OCI-LY3 (cell line): ENCODE results near the gene DNM3.

Source experiments
- H2AFZ ChIP-seq: fragments of 200-600, 300-600 bp; shearing (Covaris generic); 2 replicates; pipeline ENCODE4 v1.6.0; 2014; ENCODE audit warnings: antibody characterized with exemption, low read depth, low read length
- H3K27ac ChIP-seq: fragments of 200-600, 300-600 bp; sonication (generic); 2 replicates; pipeline ENCODE4 v1.5.1; 2014; ENCODE audit warnings: mild to moderate bottlenecking, low read length, moderate library complexity, mixed read lengths
- H3K27me3 ChIP-seq: fragments of 200-600, 300-600 bp; sonication (generic); 2 replicates; pipeline ENCODE4 v1.6.1; 2014; ENCODE audit warnings: low read depth, low read length, mixed read lengths
- H3K36me3 ChIP-seq: fragments of 200-600, 300-600 bp; sonication (generic); replicated peaks from 2 replicates; pipeline ENCODE3; 2014; ENCODE audit warnings: low read depth, low read length, mixed read lengths
- H3K4me1 ChIP-seq: fragments of 300-600, 200-600 bp; sonication (generic); 2 replicates; pipeline ENCODE4 v1.6.1; 2014; ENCODE audit warnings: low read length, mixed read lengths
- H3K4me2 ChIP-seq: fragments of 200-600, 300-600 bp; sonication (generic); 2 replicates; pipeline ENCODE4 v1.6.1; 2014; ENCODE audit warnings: low read length, mixed read lengths
- H3K4me3 ChIP-seq: fragments of 300-600, 200-600 bp; sonication (generic); 2 replicates; pipeline ENCODE4 v1.5.1; 2014; ENCODE audit warnings: antibody characterized with exemption, mild to moderate bottlenecking, low read length, moderate library complexity
- H3K79me2 ChIP-seq: fragments of 300-600, 200-600 bp; shearing (Covaris generic); 2 replicates; pipeline ENCODE4 v1.6.1; 2014; ENCODE audit warnings: mild to moderate bottlenecking, low read length, mixed read lengths
- H3K9ac ChIP-seq: fragments of 300-600, 200-600 bp; shearing (Covaris generic); 2 replicates; pipeline ENCODE4 v1.6.0; 2014; ENCODE audit warnings: mild to moderate bottlenecking, low read length, moderate library complexity
- H3K9me3 ChIP-seq: fragments of 200-600, 300-600 bp; shearing (Covaris generic); 2 replicates; pipeline ENCODE4 v1.6.1; 2014; ENCODE audit warnings: low read length, mixed read lengths; ENCODE audit not compliant: insufficient read depth
- H4K20me1 ChIP-seq: fragments of 200-600, 300-600 bp; sonication (generic); 2 replicates; pipeline ENCODE4 v1.6.1; 2016; ENCODE audit warnings: low read length, mixed read lengths; ENCODE audit not compliant: insufficient read depth
- CTCF ChIP-seq: fragments of 200-600, 300-600 bp; sonication (generic); IDR thresholded peaks from 2 replicates; pipeline ENCODE4 v1.5.1; 2014; ENCODE audit warnings: antibody characterized with exemption, low read length, low read depth
- EZH2phosphoT487 ChIP-seq: fragments of 200-600 bp; shearing (Covaris generic); IDR thresholded peaks from 2 replicates; pipeline ENCODE4 v1.6.1; 2018; ENCODE audit warnings: antibody characterized with exemption, mixed run types, low read depth

Gene DNM3

GRCh38 chr1:172107316-172107975 lies 266.1 kb downstream of the DNM3 start:
- no peak overlapping the region for H3K27ac ChIP-seq

GRCh38 chr1:172108161-172108893 lies 267.0 kb downstream of the DNM3 start:
- Histone ChIP-seq H3K4me2 (no peak overlapping the region), H3K4me1 (no peaks in the 10 kb centered on the region), H4K20me1 (no peaks in the 10 kb centered on the region), H3K79me2 (no peaks in the 10 kb centered on the region), H3K27me3 (no peaks in the 10 kb centered on the region), H2AFZ (no peak overlapping the region), H3K36me3 (no peaks in the 10 kb centered on the region), H3K4me3 (no peak overlapping the region), H3K9me3 (no peaks in the 10 kb centered on the region), H3K9ac (no peak overlapping the region), H3K27ac (no peak overlapping the region)
- no peak for TF ChIP-seq EZH2phosphoT487
- TF ChIP-seq CTCF = no peak

More at GRCh38 chr1:172107316-172107975, 266.1 kb downstream of the DNM3 start:
- Histone ChIP-seq H3K4me1 (no peaks in the 10 kb centered on the region), H3K4me3 (no peak overlapping the region), H4K20me1 (no peaks in the 10 kb centered on the region), H3K27me3 (no peaks in the 10 kb centered on the region), H3K9me3 (no peaks in the 10 kb centered on the region), H2AFZ (no peak overlapping the region), H3K9ac (no peak overlapping the region), H3K79me2 (no peaks in the 10 kb centered on the region), H3K36me3 (no peaks in the 10 kb centered on the region), H3K4me2 (no peak overlapping the region)
- TF ChIP-seq EZH2phosphoT487 (no peak), CTCF (no peak)

GRCh38 chr1:172109359-172109758 lies 268.1 kb downstream of the DNM3 start:
- Histone ChIP-seq H2AFZ (no peak overlapping the region), H3K36me3 (no peaks in the 10 kb centered on the region), H3K4me3 (no peak overlapping the region), H3K4me1 (no peaks in the 10 kb centered on the region), H3K9ac (no peak overlapping the region), H3K4me2 (no peak overlapping the region), H4K20me1 (no peaks in the 10 kb centered on the region), H3K79me2 (no peaks in the 10 kb centered on the region), H3K27ac (no peak overlapping the region), H3K27me3 (no peaks in the 10 kb centered on the region), H3K9me3 (no peaks in the 10 kb centered on the region)
- TF ChIP-seq EZH2phosphoT487 (no peak), CTCF (no peak)

GRCh38 chr1:172112576-172112975 lies 271.3 kb downstream of the DNM3 start:
- TF ChIP-seq EZH2phosphoT487 (no peak), CTCF (no peak)
- H3K27ac ChIP-seq = no peak overlapping the region
- H4K20me1 ChIP-seq = no peaks in the 10 kb centered on the region
- H3K79me2 ChIP-seq = no peaks in the 10 kb centered on the region
- H3K4me1 ChIP-seq = no peaks in the 10 kb centered on the region
- H3K4me3 ChIP-seq = no peak overlapping the region
- no peaks in the 10 kb centered on the region for H3K9me3 ChIP-seq
- H3K36me3 ChIP-seq = no peaks in the 10 kb centered on the region
- H3K4me2 ChIP-seq = no peak overlapping the region
- no peak overlapping the region for H2AFZ ChIP-seq
- no peak overlapping the region for H3K9ac ChIP-seq
- no peaks in the 10 kb centered on the region for H3K27me3 ChIP-seq
